ENCODE data around the gene PALM.

GRCh38 chr19:688214-688613 lies 20.5 kb upstream of the PALM start:
- TF ChIP-seq, protein P1, sequence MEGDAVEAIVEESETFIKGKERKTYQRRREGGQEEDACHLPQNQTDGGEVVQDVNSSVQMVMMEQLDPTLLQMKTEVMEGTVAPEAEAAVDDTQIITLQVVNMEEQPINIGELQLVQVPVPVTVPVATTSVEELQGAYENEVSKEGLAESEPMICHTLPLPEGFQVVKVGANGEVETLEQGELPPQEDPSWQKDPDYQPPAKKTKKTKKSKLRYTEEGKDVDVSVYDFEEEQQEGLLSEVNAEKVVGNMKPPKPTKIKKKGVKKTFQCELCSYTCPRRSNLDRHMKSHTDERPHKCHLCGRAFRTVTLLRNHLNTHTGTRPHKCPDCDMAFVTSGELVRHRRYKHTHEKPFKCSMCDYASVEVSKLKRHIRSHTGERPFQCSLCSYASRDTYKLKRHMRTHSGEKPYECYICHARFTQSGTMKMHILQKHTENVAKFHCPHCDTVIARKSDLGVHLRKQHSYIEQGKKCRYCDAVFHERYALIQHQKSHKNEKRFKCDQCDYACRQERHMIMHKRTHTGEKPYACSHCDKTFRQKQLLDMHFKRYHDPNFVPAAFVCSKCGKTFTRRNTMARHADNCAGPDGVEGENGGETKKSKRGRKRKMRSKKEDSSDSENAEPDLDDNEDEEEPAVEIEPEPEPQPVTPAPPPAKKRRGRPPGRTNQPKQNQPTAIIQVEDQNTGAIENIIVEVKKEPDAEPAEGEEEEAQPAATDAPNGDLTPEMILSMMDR (conservative IDR thresholded peaks at IDR 0.05; ENCODE audit: low read length): no peak
- no peak for TF ChIP-seq EZH2phosphoT487 (IDR thresholded peaks at IDR 0.05; ENCODE audit: borderline replicate concordance)
